Bone marrow (tissue), 2 donors: Measurements from ENCODE around the gene JCHAIN.
"Not testable (repeated sequence)": the region's sequence is repeated elsewhere in the genome, so short reads cannot be mapped to it uniquely, and the experiment has no call there.

ENCODE experiments used
- DNase-seq, 2 donors: peaks; one replicate each; lab custom pipeline; 2025; lab: John Stamatoyannopoulos, UW

Gene JCHAIN

DNA sequence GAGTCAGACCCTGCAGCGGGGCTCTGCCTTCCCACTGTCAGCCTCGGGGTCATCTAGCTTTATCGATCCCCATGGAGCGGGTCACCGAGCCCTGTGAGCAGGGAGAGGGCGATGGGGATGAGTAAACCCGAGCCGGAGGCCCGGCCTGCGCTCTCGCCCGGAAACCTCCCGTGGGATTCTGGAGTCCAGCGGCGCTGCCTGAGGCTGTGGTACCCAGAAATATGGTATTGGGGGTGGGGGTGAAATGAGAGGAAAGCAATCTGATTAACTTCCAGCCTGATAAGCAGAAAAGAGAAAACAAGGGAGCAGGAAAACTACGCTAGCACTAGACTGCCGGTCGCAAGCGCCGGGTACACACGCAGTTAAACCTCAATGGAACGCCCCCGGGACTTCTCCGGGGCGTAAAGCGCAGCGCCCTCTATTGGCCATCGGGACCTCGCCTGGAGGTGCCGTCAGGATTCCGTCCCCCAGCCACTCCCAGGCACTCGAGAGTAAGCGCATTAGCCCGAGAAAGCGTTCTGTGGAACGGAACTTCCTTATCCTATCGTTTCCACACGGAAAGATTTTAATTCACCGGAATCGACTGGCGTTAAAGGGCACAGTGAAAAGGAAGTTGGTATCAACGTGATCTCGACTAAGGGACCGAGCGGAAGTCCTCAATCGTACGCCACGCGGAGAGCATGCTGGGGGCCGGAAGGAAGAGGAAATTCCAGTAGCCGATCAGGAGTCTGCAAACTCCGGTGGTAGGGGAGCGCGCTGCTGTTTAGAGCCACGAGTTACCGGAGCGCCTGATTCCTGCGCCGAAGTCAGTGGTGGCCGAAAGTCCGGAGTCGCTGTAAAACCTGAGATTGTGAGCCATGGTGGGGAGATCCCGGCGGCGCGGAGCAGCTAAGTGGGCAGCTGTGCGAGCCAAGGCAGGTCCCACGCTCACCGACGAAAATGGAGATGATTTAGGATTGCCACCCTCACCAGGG lies 21.8 kb upstream of the JCHAIN start, which contains the start of gene UTP3:
Gene UTP3 (plus strand): TSS at position 712 of the 974 bp plus-strand sequence. CDS start 146 bp downstream, at position 858.
- DNase-seq, result peak; percentile 84 to 95

DNA sequence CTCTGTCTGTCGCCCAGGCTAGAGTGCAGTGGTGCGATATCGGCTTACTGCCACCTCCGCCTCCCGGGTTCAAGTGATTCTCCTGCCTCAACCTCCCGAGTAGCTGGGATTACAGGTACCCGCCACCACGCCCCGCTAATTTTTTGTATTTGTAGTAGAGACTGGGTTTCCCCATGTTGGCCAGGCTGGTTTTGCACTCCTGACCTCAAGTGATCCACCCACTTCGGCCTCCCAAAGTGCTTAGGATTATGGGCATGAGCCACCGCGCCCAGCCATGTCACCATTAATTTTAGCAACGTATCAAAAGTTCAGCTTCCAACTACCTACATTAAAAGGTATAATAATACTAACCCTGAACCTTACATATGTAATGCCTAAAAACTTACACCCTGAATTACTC lies 21.1 kb upstream of the JCHAIN start:
- no peak for DNase-seq

DNA sequence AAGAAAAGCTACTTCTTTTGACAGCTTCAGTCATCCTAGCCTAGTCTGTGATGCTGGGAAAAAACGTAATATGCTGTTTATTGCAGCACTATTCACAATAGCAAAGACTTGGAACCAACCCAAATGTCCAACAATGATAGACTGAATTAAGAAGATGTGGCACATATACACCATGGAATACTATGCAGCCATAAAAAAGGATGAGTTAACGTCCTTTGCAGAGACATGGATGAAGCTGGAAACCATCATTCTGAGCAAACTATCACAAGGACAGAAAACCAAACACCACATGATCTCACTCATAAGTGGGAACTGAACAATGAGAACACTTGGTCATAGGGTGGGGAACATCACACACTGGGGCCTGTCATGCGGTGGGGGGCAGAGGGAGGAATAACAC lies 15.8 kb upstream of the JCHAIN start:
- DNase-seq, result not testable (repeated sequence)

DNA sequence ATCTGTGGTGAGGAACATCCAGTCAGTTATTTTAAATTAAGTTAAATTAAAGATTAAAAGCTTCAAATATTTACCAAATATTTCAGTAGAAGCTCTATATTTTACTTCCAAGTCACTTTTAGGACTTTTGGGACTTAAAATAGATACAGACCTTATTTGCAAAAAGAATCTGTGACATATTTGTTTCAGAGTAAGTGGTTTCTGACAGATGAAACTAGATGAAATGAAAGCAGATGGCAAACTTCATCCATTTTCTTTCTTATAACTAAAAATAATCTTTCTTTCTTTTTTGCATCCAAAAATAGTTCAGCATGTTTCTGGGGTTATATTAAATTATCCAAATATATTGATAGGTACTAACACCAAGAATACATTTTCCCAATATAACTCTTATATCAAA lies 15.4 kb upstream of the JCHAIN start:
- DNase-seq, result no peak

DNA sequence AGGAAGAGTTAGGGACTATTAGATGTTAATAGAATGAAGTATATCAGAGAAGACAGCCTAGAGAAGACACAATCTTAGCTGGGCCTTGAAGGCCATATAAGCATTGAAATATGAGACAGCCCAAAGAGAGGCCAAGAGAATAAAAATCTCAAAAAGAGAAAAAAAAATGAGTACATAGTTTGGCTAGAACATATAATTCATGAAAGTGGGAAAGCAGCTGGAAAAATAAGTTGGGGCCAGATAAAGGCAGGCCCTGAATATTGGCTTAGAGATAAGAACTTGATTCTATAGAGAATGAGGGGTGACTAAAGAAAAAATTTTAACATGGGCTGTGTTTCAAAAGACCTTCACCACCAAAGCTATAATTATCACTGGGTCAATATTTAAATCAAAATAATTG lies 14.6 kb upstream of the JCHAIN start:
- no peak for DNase-seq

DNA sequence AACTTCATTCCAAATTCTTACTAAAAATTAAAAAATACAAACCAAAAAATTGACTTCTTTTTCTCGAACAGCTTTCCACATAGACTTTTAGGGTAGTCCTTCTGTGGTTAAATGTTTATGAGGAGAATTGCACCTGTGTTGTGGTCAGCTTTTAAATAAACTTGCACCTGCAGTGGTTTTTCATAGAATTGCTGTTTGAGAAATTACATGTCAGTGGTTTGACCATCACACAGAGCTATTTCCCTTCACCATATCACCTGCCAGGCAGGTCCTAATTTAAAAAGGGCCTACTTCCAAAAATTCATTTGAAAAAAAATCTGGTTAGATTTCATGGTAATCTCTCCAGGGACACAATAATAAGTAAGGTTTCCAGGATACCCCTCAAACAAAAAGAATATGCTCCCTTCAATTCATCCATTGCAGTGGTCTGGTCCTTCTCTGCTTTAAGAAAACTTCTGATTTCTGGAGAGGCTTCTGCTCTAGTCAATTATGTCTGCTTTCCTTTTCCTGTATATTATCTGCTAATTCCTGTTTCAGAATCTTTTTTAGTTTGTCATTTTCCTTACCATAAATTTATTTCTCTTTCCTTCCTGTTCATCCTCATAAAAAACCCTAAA lies 12.2 kb upstream of the JCHAIN start:
- DNase-seq, result no peak

DNA sequence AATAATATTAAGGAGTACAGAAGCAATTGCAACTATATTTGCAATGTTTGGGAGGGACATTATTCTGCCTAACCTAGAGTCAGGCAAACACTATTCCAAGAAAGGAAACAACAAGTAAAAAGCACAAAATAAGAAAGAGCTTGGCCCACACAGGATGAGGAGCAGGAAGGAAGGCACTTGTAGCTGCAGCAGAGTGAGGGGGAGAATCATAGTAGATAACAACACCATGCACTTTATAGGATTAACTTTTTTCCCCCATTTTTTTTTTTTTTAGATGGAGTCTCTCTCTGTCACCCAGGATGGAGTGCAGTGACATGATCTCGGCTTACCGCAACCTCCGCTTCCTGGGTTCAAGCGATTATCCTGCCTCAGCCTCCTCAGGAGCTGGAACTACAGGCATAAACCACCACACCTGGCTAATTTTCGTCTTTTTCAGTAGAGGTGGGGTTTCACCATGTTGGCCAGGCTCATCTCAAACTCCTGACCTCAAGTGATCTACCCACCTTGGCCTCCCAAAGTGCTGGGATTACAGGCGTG lies 10.3 kb upstream of the JCHAIN start:
- no peak for DNase-seq

DNA sequence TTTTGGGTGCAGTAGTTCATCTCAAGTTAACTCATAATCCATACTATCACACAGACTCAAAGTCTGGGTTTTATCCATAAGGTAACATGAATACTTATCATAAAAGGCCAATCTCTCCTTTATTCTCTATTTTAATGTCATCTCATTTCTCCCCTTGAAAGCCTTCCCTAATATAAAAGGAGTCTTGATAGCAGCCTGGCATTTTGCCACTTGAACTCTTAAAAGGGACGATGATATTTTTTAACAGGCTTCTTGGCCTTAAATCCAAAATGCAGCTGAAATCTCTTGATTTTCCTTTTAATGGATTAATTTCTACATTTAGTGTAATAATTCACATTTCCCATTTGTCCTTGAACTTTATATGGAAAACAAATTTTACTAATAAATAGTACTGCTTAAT lies 8.4 kb upstream of the JCHAIN start:
- DNase-seq, result no peak

DNA sequence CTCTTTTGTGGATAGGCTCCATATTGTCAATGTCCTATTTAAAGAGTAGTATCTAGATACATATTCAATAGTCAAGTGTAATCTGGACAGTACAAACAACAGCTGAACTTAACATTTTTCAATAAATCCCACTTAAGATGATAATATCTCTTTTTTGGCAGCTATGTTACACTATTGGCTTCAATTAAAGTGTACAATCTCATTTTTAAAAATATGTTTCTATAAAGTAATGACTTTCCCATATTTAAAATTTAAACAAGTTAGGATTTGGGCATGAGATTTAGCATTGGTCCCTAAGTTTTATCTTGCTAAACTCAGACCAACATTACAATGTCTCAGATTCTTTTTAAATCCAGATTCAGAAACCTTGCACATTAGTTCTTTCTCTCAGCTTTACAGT lies 7.9 kb upstream of the JCHAIN start:
- DNase-seq, result no peak

DNA sequence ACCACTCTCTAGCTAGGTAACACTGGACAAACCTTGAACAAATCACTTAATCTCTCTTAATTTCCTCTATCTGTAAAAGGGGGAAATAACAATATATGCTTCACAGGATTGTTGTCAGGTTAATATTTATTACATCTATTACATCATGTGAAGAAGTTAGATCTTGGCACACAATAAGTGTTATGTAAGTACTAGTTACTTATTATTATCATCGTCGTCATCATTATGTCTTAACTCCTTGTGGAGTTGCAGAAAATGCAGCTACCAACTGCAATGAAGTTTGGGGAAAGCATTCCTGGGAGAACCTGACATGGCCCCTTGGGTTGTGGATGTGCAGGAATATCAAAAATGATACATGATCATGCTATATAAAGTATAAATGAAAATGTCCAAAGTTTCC lies 4.8 kb upstream of the JCHAIN start:
- DNase-seq, result no peak

DNA sequence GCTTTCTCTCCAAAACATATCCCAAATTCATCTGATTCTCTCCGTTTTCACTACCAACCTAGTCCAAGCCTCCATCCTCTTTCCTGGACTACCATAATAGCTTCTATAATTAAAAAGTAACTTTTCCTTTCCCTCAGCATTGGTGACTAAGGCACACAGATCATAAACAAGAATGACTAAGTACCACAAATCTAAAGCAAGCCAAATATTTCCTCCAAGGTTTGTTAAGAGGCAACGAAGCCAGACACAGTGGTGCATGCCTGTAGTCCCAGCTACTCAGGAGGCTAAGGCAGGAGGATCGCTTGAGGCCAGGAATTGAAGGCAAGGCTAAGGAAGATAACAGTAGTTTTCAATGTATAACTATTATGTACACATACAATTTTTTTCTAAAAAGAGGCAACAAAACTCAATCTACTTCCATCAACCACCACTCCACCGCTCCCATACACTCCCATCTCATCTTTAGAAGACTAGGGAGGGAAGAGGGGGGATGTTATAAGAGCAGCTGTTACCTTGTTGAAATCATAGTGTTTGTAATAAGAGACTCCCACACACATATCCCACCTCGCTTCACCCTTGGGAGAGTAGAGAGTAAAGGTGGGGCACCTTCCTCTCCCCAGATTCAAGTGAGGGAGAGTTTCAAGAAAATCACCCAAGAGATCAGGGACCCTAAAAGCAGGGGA lies 4.2 kb upstream of the JCHAIN start:
- no peak for DNase-seq

DNA sequence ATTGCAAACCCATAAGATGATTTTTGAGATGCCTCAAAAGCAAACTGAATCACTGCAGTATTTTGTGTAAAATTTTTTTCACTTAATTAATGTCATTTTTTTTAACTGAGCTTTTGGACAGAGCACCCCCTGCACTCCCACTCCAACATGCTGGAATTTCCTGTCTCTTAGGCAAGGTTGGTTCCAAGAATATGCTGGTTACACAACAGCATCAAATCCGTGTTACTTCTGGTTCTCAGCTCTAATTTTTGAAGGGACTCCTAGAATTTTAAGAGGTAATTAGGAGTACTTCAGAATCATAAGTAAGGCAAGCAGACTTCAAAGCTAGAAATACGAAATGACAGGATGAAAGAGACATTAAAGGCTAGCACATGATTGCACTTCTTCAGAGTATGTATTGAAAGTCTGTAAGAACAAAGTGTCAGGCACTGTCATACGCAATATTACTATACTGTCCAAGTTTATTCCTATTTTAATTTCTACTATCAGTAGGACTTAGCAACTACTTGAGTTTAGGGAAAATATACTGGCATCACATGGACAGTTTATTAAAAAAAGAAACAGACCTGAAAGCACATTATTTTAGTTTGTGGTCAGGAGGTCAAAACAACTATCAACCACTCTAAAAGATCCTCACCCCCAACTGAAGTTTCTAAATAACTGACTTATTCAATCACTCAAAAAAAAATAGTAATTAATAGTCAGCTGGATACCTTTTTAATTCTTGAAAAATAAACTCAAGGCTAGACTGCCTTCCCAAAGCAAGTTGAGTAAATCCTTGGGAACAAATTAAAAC lies 1.6 kb upstream of the JCHAIN start:
- no peak for DNase-seq

DNA sequence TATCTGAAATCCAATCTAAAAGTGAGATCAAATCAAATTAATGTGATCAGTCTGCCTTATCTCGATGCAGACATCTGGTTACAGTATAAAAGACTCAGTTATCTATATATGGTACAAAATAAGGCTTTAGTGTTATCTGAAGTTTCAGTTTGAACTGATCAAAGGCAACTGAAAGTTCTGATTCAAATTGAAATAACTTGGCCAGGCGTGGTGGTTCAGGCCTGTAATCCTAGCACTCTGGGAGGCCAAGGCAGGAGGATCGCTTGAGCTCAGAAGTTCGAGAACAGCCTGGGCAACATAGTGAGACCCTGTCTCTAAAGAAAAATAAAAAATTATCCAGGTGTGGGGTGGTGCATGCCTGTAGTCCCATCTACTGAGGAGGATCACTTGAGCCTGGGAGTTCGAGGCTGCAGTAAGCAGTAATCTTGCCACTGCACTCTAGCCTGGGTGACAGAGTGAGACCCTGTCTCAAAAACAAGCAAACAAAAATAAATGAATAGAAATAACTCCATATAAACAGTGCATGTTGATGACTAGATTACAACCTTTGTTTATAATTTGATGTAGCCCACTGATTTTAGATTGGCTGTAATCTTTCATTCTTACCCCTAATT lies 4.9 kb downstream of the JCHAIN start:
- not testable (repeated sequence) for DNase-seq

DNA sequence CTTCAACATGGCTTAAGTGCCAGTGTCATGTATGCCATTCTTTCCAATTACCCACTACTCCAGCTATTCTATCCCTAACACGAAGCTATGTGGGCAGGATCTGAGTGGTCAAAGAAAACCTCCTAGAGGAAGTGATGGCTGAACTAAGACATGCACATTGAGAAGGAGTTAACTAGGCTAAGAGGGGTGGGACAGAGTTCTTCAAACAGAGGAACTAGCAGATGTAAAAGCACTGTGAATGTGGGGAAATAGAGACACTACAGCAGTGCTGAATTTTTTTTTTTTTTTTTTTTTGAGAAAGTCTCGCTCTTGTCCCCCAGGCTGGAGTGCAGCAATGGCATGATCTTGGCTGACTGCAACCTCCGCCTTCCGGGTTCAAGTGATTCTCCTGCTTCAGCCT lies 6.2 kb downstream of the JCHAIN start:
- DNase-seq, result no peak

DNA sequence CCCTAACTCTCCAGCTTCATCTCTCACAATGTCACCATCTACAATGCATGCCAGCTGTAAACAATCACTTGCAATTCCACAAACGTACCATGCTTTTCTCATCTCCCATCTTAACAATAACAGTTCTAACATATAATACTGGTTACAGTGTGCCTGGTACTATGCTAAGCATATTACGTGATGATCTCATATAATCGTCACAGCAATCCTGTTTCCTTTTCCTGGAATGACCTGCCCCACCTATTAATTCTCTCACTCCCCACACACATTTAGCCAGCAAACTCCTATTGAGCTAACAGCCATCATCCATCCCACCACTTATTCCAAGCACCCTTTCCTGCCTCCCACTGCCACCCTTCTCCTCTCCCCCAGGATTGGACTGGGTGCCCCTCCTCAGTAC lies 7.9 kb downstream of the JCHAIN start:
- no peak for DNase-seq

DNA sequence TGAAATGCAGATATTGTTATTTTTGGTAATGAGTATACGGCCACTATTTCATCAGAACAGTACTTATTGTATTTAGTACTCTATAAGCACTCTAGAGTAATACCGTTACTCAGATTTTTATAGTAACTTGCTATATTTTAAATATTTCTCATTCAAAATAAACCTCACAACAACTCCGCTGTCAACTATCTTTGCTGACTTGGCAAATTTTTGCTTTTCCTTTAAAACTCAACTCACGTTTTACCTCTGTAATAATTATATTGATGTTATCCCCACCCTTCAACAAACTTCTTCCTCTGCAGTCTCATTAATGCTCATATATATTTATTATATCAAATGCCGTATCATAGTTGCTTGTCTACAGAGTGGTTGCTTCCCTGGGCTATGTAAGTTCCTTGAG lies 9.0 kb downstream of the JCHAIN start:
- no peak for DNase-seq

DNA sequence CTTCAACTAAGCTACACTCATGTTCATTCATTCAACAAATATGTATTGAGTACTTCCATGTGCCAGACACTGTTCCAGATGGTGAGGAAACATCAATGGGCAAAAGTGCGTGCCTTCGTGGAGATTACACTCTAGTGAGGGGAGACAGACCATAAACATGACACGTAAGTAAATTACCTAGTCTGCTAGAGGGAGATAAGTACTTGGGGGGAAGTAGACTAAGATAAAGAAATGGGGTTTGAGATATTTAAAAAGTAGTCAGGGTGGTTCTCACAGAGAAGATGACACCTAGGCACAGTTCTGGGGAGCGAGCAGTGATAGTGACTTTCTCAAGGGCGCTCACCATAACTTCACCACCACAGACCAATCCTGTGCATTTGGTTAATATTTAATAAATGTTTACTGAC lies 11.7 kb downstream of the JCHAIN start:
- no peak for DNase-seq

DNA sequence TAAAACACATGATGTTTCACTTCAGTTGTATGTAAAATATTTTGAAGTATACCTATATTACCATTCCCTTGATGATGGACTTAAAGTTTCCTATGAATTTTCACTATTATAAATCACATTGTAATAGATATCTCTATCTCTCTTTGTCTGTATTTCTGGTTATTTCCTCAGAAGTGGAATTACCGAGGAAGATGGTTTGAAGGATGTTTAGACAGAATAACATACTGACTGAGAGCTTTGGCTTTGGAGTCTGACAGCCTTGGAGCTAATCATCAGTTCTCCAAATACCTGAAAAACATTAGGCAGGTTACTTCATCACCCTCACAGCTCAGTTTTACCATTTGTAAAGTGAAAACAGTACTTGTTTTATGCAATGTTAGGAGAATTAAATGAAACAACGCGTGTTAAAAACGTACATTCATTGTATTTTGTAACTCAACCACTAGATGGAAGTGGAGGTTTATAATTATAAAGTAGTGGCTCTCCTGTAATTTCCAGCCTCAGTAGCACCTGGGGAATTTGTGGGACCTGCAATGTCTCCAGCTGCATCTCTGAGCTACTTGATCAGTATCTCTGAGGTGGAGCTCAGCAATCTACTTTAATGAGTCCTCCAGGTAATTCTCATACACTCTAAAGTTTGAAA lies 14.3 kb downstream of the JCHAIN start:
- DNase-seq, result peak in 1 of 2 donors; percentile 6

DNA sequence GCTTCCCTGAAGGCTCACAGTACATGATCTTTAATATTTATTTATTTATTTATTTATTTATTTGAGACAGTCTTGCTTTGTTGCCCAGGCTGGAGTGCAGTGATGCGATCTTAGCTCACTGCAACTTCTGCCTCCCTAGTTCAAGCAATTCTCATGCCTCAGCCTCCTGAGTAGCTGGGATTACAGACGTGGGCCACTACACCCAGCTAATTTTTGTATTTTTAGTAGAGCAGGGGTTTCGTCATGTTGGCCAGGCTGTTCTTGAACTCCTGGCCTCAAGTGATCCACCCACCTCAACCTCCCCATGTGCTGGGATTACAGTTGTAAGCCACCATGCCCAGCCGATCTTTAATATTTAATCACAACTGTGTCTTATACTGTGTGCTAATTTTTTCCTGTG lies 15.6 kb downstream of the JCHAIN start:
- not testable (repeated sequence) for DNase-seq

DNA sequence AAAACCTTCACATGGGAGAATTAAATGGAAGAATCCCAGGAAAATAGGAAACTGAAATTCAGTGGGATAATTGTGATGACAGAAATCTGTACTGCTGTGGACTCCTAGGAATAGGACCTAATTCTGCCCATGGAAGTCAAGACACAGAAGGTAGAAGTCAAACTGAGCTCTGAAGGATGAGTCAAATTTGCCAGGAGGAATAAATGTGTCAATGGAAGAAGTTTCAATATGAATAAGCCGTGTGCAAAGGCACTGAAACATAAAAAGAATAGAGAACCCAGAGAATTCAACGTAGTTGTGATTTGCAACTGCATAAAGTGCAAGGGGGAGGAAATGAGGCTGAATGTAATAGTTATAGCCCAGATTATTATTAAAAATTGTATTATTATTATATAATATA lies 26.1 kb downstream of the JCHAIN start:
- DNase-seq, result no peak
